ENCODE data around the gene ATP6V0A4.

The ATP6V0A4 gene

GRCh38 chr7:138796038-138796615 is 1.9 kb downstream of the ATP6V0A4 start:
- H3K4me3 ChIP-seq (ENCODE audit: low read length): no peak overlapping the region
- TF ChIP-seq CTCF (conservative IDR thresholded peaks at IDR 0.05; ENCODE audit: low read length): no peak
- no peak for DNase-seq (ENCODE audit: low read depth)

GRCh38 chr7:138785587-138786437 is 12.2 kb downstream of the ATP6V0A4 start:
- no peak overlapping the region for H3K4me3 ChIP-seq (ENCODE audit: low read length)
- TF ChIP-seq CTCF (conservative IDR thresholded peaks at IDR 0.05; ENCODE audit: low read length): no peak
- DNase-seq (ENCODE audit: low read depth): peak; percentile 11

GRCh38 chr7:138784692-138785091 is 13.3 kb downstream of the ATP6V0A4 start:
- no peak for DNase-seq (ENCODE audit: low read depth)
- no peak for TF ChIP-seq CTCF (conservative IDR thresholded peaks at IDR 0.05; ENCODE audit: low read length)
- no peak overlapping the region for H3K4me3 ChIP-seq (ENCODE audit: low read length)

- H3K4me3 ChIP-seq (ENCODE audit: low read length): no peak overlapping the region
- DNase-seq (ENCODE audit: low read depth): no peak
- no peak for TF ChIP-seq CTCF (conservative IDR thresholded peaks at IDR 0.05; ENCODE audit: low read length)
Observed at GRCh38 chr7:138781004-138781403, 17.0 kb downstream of the ATP6V0A4 start.

- no peak overlapping the region for H3K4me3 ChIP-seq (ENCODE audit: low read length)
- no peak for TF ChIP-seq CTCF (conservative IDR thresholded peaks at IDR 0.05; ENCODE audit: low read length)
- DNase-seq (ENCODE audit: low read depth): no peak
Observed at GRCh38 chr7:138776166-138776833, 21.7 kb downstream of the ATP6V0A4 start.

GRCh38 chr7:138773817-138774216 is 24.2 kb downstream of the ATP6V0A4 start:
- no peak for TF ChIP-seq CTCF (conservative IDR thresholded peaks at IDR 0.05; ENCODE audit: low read length)
- no peak overlapping the region for H3K4me3 ChIP-seq (ENCODE audit: low read length)
- DNase-seq (ENCODE audit: low read depth): no peak

All from AG10803 (cell line).